GM23338 (cell line): ENCODE data around the gene CALR. TPM values are rescaled to one million over a fixed set of nuclear protein-coding genes. Genes with fewer than 3 reads are reported as not detected.

ENCODE experiments used
- ATAC-seq: fragments of 200-7000 bp; cut with Tn5 transposase; 3 replicates; pipeline ENCODE4 v1.9.1; 2020
- DNase-seq: peaks from one replicate; pipeline ENCODE4 v3.0.0-alpha.2; 2015; ENCODE audit warnings: low spot score
- H2AFZ ChIP-seq: fragments of 200-600 bp; sonication (generic); 2 replicates; pipeline ENCODE4 v1.8.0; 2016; ENCODE audit warnings: antibody characterized with exemption, mild to moderate bottlenecking, moderate library complexity
- H3F3A ChIP-seq: fragments of 200-600 bp; sonication (generic); replicated peaks from 2 replicates; pipeline ENCODE4 v1.8.0; 2017; ENCODE audit warnings: antibody characterized with exemption, mixed run types, low read depth
- H3K27ac ChIP-seq: fragments of 200-600 bp; sonication (generic); 2 replicates; pipeline ENCODE4 v1.6.1; 2016; ENCODE audit warnings: low read depth
- H3K27me3 ChIP-seq: fragments of 200-600 bp; sonication (generic); 2 replicates; pipeline ENCODE4 v1.8.0; 2016; ENCODE audit warnings: mild to moderate bottlenecking, mixed run types, moderate library complexity; ENCODE audit not compliant: insufficient read depth
- H3K36me3 ChIP-seq: fragments of 200-600 bp; sonication (generic); 2 replicates; pipeline ENCODE4 v1.8.0; 2016; ENCODE audit warnings: mild to moderate bottlenecking; ENCODE audit not compliant: insufficient read depth
- H3K4me1 ChIP-seq: fragments of 200-600 bp; sonication (generic); 2 replicates; pipeline ENCODE4 v1.8.0; 2016; ENCODE audit warnings: mild to moderate bottlenecking, moderate library complexity; ENCODE audit not compliant: insufficient read depth
- H3K4me2 ChIP-seq: fragments of 200-600 bp; sonication (generic); 2 replicates; pipeline ENCODE4 v1.7.1; 2017; ENCODE audit warnings: mixed run types
- H3K4me3 ChIP-seq: fragments of 200-600 bp; sonication (generic); 2 replicates; pipeline ENCODE4 v1.6.1; 2016; ENCODE audit warnings: mixed run types
- H3K79me2 ChIP-seq: fragments of 200-600 bp; sonication (generic); replicated peaks from 2 replicates; pipeline ENCODE4 v1.8.0; 2017; ENCODE audit warnings: mild to moderate bottlenecking; ENCODE audit not compliant: insufficient read depth
- H3K9me2 ChIP-seq: fragments of 200-600 bp; sonication (generic); 2 replicates; pipeline ENCODE4 v1.8.0; 2017; ENCODE audit not compliant: insufficient read depth
- H4K20me1 ChIP-seq: fragments of 200-600 bp; sonication (generic); replicated peaks from 2 replicates; pipeline ENCODE4 v1.8.0; 2017; ENCODE audit warnings: mild to moderate bottlenecking; ENCODE audit not compliant: insufficient read depth
- H3K27ac Mint-ChIP-seq: 2 replicates; pipeline ENCODE4 v1.8.0; 2020; ENCODE audit warnings: inconsistent platforms, mild to moderate bottlenecking, moderate library complexity, mixed read lengths
- H3K27me3 Mint-ChIP-seq: 3 replicates; pipeline ENCODE4 v1.8.0; 2022; ENCODE audit warnings: low read depth, mild to moderate bottlenecking, moderate library complexity, mixed read lengths, inconsistent platforms; ENCODE audit not compliant: insufficient read depth, poor library complexity
- H3K36me3 Mint-ChIP-seq: 3 replicates; pipeline ENCODE4 v1.8.0; 2021; ENCODE audit warnings: low read depth, mild to moderate bottlenecking, inconsistent platforms, moderate library complexity, mixed read lengths
- H3K4me1 Mint-ChIP-seq: 3 replicates; pipeline ENCODE4 v1.8.0; 2020; ENCODE audit warnings: mild to moderate bottlenecking, inconsistent platforms, mixed read lengths
- H3K4me3 Mint-ChIP-seq: 3 replicates; pipeline ENCODE4 v1.8.0; 2021; ENCODE audit warnings: moderate library complexity, mild to moderate bottlenecking, inconsistent platforms, mixed read lengths
- H3K9me3 Mint-ChIP-seq: 3 replicates; pipeline ENCODE4 v1.8.0; 2020; ENCODE audit warnings: moderate library complexity, mild to moderate bottlenecking, inconsistent platforms, mixed read lengths
- CREB1 ChIP-seq: fragments of 250-450 bp; sonication (Bioruptor Pico); IDR thresholded peaks from 2 replicates; pipeline ENCODE4 v1.5.0; 2020; ENCODE audit warnings: low read depth, mild to moderate bottlenecking, moderate library complexity
- EZH2 ChIP-seq: fragments of 200-600 bp; sonication (generic); IDR thresholded peaks from one replicate; pipeline ENCODE4 v1.8.0; 2017; ENCODE audit warnings: antibody characterized with exemption, mild to moderate bottlenecking, low read depth; ENCODE audit not compliant: unreplicated experiment
- EZH2phosphoT487 ChIP-seq: fragments of 200-600 bp; sonication (generic); IDR thresholded peaks from one replicate; pipeline ENCODE4 v1.8.1; 2018; ENCODE audit warnings: antibody characterized with exemption; ENCODE audit not compliant: unreplicated experiment
- JUNB ChIP-seq: IDR thresholded peaks from one replicate; pipeline ENCODE4 v1.6.1; 2016; ENCODE audit warnings: antibody characterized with exemption; ENCODE audit not compliant: unreplicated experiment
- NANOG ChIP-seq: IDR thresholded peaks from 2 replicates; pipeline ENCODE4 v1.6.1; 2016; ENCODE audit warnings: antibody characterized with exemption, borderline replicate concordance
- POLR2AphosphoS5 ChIP-seq: IDR thresholded peaks from 2 replicates; pipeline ENCODE4 v1.6.1; 2016; ENCODE audit warnings: antibody characterized with exemption, low read depth
- STAT1 ChIP-seq: IDR thresholded peaks from one replicate; pipeline ENCODE4 v1.6.1; 2016; ENCODE audit warnings: antibody characterized with exemption; ENCODE audit not compliant: unreplicated experiment
- ZNF114 ChIP-seq: fragments of 250-450 bp; sonication (Bioruptor Pico); IDR thresholded peaks from 2 replicates; pipeline ENCODE4 v1.5.0; 2020; ENCODE audit warnings: mild to moderate bottlenecking, moderate library complexity
- ZNF331 ChIP-seq: fragments of 250-450 bp; sonication (Bioruptor Pico); IDR thresholded peaks from 2 replicates; pipeline ENCODE4 v1.5.0; 2020; ENCODE audit warnings: low read depth, mild to moderate bottlenecking, moderate library complexity
- polyA plus RNA-seq: library from polyadenylated mRNA; unstranded; fragments of >200 nt; fragmentation: Nextera tagmentation; extraction: Ambion mirVana; gene quantifications from 2 replicates; pipeline ENCODE4 v1.2.1, GENCODE V29; 2016
- total RNA-seq: library from RNA; depleted of rRNA; stranded (reverse); fragments of >200 nt; shearing (Covaris generic); gene quantifications from 2 replicates; pipeline ENCODE4 v1.2.3, GENCODE V29; 2014
- TF ChIP-seq, protein P1 (sequence below), 2 experiments: fragments of 200-600 bp in 1 of 2; sonication (generic) in 1 of 2; conservative IDR thresholded peaks; 2 replicates each; pipeline versions ENCODE4 v1.5.1 to v1.6.1; 2016 to 2017; ENCODE audit warnings: antibody characterized with exemption in 2 of 2, low read depth in 2 of 2, mild to moderate bottlenecking in 2 of 2, moderate library complexity in 1 of 2
- TF ChIP-seq, protein P2 (sequence below): fragments of 250-450 bp; sonication (Bioruptor Pico); IDR thresholded peaks from 2 replicates; pipeline ENCODE4 v1.5.0; 2020; ENCODE audit warnings: mild to moderate bottlenecking, moderate library complexity
- TF ChIP-seq, protein P3 (sequence below): IDR thresholded peaks from one replicate; pipeline ENCODE4 v1.6.1; 2018; ENCODE audit warnings: antibody characterized with exemption; ENCODE audit not compliant: unreplicated experiment
- TF ChIP-seq, protein P4 (sequence below): IDR thresholded peaks from 2 replicates; pipeline ENCODE4 v1.6.1; 2016; ENCODE audit warnings: antibody characterized with exemption

The CALR gene
- total and polyA plus RNA-seq, 2 experiments from 2014 or later: 760 to 1,131 TPM

DNA sequence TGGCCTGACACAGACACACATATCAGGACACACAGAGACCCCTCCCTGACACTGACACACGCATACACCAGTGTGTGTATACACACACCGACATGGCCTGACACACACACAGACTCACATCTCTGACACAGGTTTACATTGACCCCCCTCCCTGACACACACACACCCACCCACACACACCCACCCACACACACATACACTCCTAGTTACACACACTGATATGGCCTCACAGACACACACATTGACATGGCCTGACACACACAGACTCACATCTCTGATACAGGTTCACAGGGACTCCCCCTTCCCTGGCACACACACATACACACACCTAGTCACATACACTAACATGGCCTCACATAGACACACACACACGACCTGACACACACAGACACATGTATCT, 52.4 kb downstream of the CALR start:
- DNase-seq (no peak), ATAC-seq (no peak)
- Histone ChIP-seq H3K4me2 (no peak overlapping the region), H3K79me2 (no peaks in the 10 kb centered on the region), H3F3A (peaks cover 4% of the 10 kb centered on the region; the same call in 1 of the 2 replicates), H3K4me1 (no peaks in the 10 kb centered on the region; the same call in 1 of the 2 replicates), H4K20me1 (no peaks in the 10 kb centered on the region; the same call in 1 of the 2 replicates), H3K4me3 (no peak overlapping the region), H3K36me3 (no peaks in the 10 kb centered on the region), H3K27me3 (peaks cover 59% of the 10 kb centered on the region), H3K9me2 (no peaks in the 10 kb centered on the region), H2AFZ (no peak overlapping the region), H3K27ac (no peak overlapping the region)
- peaks cover 5% of the 10 kb centered on the region; the same call in 1 of the 3 replicates for H3K9me3 Mint-ChIP-seq
- H3K27ac Mint-ChIP-seq: no peak overlapping the region
- peaks cover 57% of the 10 kb centered on the region for H3K27me3 Mint-ChIP-seq
- peaks cover 4% of the 10 kb centered on the region; the same call in 2 of the 3 replicates for H3K36me3 Mint-ChIP-seq
- H3K4me3 Mint-ChIP-seq: no peak overlapping the region; the same call in 2 of the 3 replicates
- peaks cover 7% of the 10 kb centered on the region for H3K4me1 Mint-ChIP-seq
- TF ChIP-seq ZNF331 (no peak), POLR2AphosphoS5 (no peak), CREB1 (CRISPR knock-in tag) (no peak), STAT1 (no peak), EZH2 (no peak), EZH2phosphoT487 (no peak), JUNB (no peak), NANOG (no peak), ZNF114 (no peak)
- TF ChIP-seq, protein P1, sequence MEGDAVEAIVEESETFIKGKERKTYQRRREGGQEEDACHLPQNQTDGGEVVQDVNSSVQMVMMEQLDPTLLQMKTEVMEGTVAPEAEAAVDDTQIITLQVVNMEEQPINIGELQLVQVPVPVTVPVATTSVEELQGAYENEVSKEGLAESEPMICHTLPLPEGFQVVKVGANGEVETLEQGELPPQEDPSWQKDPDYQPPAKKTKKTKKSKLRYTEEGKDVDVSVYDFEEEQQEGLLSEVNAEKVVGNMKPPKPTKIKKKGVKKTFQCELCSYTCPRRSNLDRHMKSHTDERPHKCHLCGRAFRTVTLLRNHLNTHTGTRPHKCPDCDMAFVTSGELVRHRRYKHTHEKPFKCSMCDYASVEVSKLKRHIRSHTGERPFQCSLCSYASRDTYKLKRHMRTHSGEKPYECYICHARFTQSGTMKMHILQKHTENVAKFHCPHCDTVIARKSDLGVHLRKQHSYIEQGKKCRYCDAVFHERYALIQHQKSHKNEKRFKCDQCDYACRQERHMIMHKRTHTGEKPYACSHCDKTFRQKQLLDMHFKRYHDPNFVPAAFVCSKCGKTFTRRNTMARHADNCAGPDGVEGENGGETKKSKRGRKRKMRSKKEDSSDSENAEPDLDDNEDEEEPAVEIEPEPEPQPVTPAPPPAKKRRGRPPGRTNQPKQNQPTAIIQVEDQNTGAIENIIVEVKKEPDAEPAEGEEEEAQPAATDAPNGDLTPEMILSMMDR (conservative IDR thresholded peaks at IDR 0.05; ENCODE audit: low read depth in 2 of 2): no peak
- TF ChIP-seq, protein P2, sequence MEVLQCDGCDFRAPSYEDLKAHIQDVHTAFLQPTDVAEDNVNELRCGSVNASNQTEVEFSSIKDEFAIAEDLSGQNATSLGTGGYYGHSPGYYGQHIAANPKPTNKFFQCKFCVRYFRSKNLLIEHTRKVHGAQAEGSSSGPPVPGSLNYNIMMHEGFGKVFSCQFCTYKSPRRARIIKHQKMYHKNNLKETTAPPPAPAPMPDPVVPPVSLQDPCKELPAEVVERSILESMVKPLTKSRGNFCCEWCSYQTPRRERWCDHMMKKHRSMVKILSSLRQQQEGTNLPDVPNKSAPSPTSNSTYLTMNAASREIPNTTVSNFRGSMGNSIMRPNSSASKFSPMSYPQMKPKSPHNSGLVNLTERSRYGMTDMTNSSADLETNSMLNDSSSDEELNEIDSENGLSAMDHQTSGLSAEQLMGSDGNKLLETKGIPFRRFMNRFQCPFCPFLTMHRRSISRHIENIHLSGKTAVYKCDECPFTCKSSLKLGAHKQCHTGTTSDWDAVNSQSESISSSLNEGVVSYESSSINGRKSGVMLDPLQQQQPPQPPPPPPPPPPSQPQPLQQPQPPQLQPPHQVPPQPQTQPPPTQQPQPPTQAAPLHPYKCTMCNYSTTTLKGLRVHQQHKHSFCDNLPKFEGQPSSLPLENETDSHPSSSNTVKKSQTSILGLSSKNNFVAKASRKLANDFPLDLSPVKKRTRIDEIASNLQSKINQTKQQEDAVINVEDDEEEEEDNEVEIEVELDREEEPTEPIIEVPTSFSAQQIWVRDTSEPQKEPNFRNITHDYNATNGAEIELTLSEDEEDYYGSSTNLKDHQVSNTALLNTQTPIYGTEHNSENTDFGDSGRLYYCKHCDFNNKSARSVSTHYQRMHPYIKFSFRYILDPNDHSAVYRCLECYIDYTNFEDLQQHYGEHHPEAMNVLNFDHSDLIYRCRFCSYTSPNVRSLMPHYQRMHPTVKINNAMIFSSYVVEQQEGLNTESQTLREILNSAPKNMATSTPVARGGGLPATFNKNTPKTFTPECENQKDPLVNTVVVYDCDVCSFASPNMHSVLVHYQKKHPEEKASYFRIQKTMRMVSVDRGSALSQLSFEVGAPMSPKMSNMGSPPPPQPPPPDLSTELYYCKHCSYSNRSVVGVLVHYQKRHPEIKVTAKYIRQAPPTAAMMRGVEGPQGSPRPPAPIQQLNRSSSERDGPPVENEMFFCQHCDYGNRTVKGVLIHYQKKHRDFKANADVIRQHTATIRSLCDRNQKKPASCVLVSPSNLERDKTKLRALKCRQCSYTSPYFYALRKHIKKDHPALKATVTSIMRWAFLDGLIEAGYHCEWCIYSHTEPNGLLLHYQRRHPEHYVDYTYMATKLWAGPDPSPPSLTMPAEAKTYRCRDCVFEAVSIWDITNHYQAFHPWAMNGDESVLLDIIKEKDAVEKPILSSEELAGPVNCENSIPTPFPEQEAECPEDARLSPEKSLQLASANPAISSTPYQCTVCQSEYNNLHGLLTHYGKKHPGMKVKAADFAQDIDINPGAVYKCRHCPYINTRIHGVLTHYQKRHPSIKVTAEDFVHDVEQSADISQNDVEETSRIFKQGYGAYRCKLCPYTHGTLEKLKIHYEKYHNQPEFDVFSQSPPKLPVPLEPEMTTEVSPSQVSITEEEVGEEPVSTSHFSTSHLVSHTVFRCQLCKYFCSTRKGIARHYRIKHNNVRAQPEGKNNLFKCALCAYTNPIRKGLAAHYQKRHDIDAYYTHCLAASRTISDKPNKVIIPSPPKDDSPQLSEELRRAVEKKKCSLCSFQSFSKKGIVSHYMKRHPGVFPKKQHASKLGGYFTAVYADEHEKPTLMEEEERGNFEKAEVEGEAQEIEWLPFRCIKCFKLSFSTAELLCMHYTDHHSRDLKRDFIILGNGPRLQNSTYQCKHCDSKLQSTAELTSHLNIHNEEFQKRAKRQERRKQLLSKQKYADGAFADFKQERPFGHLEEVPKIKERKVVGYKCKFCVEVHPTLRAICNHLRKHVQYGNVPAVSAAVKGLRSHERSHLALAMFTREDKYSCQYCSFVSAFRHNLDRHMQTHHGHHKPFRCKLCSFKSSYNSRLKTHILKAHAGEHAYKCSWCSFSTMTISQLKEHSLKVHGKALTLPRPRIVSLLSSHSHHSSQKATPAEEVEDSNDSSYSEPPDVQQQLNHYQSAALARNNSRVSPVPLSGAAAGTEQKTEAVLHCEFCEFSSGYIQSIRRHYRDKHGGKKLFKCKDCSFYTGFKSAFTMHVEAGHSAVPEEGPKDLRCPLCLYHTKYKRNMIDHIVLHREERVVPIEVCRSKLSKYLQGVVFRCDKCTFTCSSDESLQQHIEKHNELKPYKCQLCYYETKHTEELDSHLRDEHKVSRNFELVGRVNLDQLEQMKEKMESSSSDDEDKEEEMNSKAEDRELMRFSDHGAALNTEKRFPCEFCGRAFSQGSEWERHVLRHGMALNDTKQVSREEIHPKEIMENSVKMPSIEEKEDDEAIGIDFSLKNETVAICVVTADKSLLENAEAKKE (CRISPR knock-in tag): no peak
- TF ChIP-seq, protein P3, sequence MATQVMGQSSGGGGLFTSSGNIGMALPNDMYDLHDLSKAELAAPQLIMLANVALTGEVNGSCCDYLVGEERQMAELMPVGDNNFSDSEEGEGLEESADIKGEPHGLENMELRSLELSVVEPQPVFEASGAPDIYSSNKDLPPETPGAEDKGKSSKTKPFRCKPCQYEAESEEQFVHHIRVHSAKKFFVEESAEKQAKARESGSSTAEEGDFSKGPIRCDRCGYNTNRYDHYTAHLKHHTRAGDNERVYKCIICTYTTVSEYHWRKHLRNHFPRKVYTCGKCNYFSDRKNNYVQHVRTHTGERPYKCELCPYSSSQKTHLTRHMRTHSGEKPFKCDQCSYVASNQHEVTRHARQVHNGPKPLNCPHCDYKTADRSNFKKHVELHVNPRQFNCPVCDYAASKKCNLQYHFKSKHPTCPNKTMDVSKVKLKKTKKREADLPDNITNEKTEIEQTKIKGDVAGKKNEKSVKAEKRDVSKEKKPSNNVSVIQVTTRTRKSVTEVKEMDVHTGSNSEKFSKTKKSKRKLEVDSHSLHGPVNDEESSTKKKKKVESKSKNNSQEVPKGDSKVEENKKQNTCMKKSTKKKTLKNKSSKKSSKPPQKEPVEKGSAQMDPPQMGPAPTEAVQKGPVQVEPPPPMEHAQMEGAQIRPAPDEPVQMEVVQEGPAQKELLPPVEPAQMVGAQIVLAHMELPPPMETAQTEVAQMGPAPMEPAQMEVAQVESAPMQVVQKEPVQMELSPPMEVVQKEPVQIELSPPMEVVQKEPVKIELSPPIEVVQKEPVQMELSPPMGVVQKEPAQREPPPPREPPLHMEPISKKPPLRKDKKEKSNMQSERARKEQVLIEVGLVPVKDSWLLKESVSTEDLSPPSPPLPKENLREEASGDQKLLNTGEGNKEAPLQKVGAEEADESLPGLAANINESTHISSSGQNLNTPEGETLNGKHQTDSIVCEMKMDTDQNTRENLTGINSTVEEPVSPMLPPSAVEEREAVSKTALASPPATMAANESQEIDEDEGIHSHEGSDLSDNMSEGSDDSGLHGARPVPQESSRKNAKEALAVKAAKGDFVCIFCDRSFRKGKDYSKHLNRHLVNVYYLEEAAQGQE: no peak
- TF ChIP-seq, protein P4, sequence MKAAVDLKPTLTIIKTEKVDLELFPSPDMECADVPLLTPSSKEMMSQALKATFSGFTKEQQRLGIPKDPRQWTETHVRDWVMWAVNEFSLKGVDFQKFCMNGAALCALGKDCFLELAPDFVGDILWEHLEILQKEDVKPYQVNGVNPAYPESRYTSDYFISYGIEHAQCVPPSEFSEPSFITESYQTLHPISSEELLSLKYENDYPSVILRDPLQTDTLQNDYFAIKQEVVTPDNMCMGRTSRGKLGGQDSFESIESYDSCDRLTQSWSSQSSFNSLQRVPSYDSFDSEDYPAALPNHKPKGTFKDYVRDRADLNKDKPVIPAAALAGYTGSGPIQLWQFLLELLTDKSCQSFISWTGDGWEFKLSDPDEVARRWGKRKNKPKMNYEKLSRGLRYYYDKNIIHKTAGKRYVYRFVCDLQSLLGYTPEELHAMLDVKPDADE: no peak
